ENCODE measurements around the gene AK1.

Gene AK1

GRCh38 chr9:127866535-127866934 lies 10.9 kb downstream of the AK1 start:
- no peak for DNase-seq

DNA sequence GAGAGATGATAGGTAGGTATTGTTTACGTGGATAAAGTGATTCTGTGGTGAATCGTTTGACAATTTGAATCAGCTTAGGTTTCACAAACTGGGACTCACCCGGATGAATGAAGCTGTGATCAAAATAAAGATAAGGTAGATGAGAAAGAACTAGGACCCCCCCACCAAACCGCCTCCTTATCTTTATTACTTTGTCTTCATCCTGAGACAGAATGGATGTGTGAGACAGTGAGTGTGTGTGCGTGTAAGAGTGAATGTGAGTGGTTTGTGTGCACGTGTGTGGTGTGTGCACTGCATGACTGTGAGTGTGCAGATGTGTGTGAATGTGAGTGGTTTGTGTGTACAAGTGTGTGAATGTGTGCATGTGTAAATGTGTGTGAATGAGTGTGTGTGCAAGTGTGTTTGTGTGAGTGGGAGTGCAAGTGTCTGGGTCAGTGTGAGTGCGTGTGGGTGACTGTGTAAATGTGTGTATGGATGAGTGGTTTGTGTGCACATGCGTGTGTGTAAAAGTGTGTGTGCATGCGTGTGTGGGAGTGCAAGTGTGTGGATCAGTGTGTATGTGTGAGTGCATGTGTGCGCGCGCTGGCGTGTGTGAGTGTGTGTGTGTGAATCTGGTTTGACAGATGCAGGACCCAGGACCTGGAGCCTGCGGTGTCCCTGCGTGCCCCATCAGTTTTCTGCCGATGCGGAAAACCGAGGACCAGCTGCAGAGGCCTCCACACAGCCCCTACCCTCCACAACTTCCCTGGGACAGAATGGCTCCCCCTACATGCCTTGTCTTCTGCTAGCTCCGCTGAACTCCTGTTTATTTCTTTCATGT lies 11.6 kb downstream of the AK1 start:
- no peak for DNase-seq

- peak; percentile 66 to 88 for DNase-seq
Measured at GRCh38 chr9:127863191-127863621, 14.3 kb downstream of the AK1 start.

- peak; percentile 34 to 60 for DNase-seq
Measured at GRCh38 chr9:127862075-127863011, 15.1 kb downstream of the AK1 start.

DNA sequence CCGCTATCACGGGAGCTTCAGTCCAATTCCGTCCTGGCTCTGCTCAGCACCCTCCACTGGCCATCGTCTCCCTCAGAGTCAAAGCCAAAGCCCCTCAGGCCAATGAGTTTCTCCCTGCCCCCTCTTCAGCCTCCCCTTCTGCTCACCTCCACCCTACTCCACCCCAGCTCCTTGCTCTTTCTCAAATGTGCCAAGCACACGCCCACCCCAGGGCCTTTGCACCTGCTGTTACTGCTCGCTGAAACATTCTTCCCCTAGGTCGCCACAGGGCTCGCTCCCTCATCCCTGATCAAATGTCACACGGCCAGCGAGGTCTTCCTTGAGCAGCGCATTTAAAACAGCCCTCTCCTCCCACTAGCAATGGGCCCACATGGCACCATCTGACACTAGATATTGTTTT lies 16.7 kb downstream of the AK1 start:
- no peak for DNase-seq

DNA sequence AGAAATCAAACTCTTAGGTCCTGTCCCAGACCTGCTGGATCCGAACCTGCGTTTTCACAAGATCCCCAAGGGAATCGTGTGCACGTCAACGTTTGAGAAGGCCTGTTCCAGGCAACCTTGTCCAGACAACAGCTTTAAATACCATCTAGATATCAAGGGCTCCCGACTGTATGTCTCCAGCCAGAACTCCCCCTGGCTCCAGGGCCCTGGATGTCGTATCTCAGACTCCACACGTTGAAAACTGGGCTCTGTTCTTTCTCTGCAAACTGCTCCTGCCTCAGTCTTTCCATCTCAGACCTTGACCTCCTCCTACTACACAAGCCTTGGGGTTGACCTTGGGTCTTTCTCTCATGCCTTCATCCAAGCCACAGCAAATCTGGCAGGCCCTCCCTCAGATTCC lies 17.2 kb downstream of the AK1 start:
- no peak for DNase-seq

DNA sequence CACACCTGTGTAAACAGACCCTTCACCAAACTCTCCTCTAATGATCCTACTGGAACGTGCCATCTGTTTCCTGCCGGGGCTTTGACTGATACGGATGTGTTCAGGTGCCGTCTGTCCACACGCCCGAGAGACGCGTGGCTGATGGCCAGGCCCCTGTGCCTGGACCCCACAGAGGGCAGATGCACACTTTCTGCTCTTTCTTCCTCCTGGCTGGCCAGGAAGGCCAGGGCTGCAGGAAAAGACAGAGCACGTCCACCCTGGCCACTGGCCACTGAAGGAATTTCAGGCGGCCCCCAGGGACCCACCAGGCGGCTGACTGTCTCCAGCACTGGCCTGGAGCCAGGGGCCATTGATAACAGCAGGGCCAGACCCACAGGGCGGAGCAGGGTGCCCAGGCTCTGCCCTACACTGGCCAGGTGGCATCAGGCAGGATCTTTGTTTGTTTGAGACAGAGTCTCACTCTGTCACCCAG lies 19.4 kb downstream of the AK1 start:
- no peak for DNase-seq

DNA sequence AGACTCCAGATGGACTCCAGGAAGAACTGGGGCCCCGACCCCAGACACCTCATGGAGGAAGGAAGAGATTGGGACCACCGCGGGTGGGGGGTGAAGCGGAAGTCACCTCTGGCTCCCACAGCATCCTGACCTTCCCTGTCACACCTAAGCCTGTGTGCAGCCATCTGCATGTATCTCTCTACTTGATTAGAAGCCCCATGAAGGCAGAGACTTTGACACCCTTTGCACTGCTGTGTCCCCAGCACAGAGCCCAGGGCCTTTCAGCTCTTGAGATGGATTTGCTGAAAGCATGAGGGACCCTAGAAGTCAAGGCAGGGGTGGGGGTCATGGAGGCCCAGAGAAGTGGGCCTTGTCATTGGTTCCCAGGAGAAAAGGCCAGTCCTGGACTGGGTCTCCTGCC lies 20.2 kb downstream of the AK1 start:
- no peak for DNase-seq

- DNase-seq, result no peak
Measured at GRCh38 chr9:127856729-127857116, 20.8 kb downstream of the AK1 start.

DNA sequence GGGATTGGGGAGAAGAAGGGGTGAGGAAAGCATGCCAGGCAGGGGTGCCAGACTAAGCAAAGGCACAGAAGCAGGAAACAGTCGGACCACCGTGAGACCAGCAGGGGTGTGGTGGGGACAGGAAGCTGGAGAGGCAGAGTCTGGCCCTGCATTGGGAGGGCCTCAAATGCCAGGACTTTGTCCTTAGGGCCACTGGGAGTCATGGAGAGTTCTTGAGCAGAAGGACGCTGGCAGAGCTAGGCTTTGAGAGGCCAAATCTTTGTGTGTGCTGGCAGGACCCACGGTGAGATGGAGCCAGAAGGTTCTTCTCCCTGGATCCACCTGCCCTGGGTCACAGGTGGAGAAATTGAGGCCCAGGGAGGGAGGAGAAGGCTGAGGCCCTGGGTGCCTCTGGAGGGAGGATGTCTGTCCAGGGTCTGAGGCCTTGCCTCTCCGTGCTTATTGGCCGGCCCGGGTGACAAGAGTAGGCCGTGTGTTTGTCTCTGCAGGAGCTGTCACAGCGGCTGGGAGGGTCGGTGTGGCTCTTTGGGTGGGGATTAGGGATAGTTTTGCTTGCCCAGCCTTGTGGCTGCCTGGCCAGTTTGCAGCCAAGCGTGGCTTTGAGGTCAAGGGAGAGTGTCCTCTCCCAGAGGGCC lies 21.3 kb downstream of the AK1 start:
- no peak for DNase-seq

DNA sequence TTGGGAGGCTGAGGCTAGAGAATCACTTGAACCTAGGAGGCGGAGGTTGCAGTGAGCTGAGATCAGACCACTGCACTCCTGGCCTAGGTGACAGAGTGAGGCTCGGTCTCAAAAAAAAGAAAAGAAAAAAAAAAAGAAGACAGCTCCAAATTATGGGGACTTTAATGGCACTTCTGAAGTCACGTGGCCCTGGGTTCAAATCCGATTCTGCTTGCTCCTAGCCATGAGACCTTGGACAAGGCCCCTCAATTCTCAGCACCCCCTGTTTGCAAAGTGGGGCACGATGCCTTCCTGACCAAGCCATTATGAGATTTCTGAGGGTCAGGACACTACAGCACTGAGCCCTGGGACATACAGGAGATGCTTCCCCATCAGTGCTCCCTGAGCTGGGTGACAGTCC lies 22.0 kb downstream of the AK1 start:
- DNase-seq, result no peak

GRCh38 chr9:127854960-127855359 lies 22.5 kb downstream of the AK1 start:
- no peak for DNase-seq

GRCh38 chr9:127854184-127854806 lies 23.2 kb downstream of the AK1 start, which contains the start of gene ENG:
ENG (minus strand) TSS chr9:127854658; CDS start chr9:127854355, 303 bp downstream.
- DNase-seq, result peak in 1 of 2 donors; percentile 10

DNA sequence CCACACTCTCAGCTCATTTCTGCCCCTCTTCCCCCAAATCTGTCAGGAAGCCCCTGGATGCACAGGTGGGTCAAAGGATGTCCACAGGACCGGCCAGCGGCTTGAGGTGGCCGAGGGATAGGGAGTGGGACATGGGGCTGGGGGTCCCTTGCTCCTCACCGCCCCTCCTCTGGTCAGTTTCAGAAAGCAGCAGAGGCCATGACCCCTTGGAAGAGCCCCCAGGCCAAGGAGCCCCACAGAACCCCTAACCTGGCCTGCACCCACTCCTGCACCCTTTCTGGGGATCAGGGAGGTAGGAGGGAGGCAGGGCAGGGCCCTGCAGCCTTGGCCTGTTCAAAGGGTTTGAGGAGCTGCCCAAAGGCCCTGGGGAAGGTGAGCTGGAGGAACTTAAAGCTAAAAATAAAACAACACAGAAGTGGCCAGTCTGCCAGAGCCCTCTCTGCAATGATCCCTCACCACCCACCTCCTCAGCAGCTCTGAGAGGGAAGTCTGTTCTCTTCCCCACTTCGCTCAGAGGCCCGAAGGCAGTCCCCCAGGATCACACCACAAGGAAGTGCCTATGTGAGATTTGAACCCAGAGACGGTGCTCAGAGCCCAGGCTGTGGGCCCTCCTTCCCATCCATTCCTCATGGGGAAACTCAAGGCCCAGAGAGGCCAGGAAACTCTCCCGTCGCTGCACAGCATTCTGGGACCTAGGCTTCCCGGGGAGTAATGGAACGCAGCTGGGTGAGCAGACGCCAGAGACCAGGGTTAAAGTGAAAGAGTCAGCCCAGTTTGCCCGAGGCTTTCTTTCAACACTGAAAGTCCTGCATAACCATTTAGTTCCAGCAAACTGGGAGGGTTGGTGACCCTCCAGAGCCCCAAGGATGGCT lies 23.9 kb downstream of the AK1 start:
- peak; percentile 38 to 47 for DNase-seq

DNA sequence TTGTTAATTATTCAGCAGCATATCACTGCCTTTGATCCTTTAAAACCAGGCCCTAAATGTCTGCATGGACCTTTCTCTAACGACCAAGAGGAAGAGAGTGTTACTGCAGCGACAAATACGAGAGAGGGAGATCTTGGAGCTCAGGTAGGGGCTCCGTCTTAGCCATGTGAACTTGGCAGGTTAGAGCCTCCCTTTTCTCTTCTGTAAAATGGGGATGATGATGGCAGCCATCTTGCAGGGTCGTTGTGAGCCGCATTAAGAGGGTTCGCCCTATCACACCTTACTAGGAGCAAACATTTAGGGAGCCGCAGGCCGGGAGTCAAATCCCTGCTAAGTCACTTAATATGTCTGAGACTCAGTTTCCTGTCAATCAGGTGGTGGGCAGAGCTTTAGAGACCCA lies 24.6 kb downstream of the AK1 start:
- DNase-seq, result no peak

DNA sequence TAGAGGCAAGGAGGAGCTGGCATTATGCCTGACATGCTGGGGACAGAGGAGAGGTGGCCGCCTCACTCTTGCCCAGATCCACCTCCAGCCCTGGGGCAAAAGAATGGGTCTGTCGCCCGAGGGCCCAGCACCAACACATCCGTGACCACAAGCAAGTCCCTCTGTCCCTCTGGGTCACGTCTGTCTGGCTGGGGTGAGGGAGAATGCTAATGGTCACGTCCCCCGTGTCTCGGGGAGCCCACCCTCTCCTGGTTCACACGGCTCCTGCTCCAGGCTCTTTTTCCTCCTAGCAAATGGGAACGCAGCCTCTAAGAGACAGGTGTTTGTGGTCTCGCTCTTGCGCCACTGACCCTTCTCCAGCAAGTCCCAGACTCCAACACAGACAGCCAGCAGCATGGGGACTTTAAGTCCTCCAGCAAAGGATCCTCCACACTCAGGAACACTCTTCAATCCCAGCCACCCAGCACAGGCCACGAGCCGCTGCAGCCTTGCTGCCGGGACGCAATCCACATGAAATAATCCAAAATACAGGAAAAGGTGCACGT lies 27.1 kb downstream of the AK1 start:
- no peak for DNase-seq

DNA sequence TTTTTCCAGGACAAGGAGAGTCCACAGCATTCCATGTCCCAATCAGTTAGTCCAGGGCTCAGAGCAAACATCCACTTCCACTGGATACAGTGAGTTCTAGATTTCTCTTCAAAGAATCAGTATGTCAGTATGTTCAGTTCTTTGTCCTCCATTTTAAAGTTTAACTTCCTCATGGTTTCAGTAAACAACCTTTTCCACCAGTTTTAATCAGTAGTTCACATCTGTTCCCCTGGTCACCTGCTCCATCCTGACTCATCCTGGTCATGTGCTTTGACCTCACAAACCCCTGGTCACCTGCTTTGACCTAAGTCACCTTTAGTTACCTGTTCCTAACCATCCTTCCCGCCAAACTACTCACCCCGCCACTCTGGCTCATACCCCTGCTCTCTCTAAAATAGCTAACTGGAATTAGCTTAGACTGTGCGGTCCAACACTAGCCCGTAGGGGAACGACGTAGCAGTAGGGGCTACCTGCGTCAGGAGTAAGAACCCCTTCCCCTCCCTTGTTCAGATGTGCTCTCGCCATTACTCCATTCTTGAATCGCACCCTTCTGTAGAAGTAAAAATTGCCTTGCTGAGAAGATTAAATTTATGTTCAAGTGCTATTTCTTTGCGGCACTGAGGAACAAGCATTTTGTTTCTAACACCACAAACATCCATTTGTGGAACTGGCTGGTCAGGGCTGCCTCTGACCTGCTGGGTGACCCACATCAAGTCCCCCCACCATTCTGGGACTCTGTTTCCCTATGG lies 28.5 kb downstream of the AK1 start:
- no peak for DNase-seq

- no peak for DNase-seq
Measured at GRCh38 chr9:127847833-127848755, 29.4 kb downstream of the AK1 start.

- DNase-seq, result peak in 1 of 2 donors; percentile 26
Measured at GRCh38 chr9:127847178-127847510, 30.3 kb downstream of the AK1 start.

Measured in inflammatory macrophage treated with lipopolysaccharide for 1 hour (primary cell).